Activated CD8-positive, alpha-beta memory T cell treated with anti-CD3 and anti-CD28 coated beads for 4 hours (primary cell): Measurements from ENCODE around the gene ARMC12.
"Not testable (repeated sequence)": the region's sequence is repeated elsewhere in the genome, so short reads cannot be mapped to it uniquely, and the experiment has no call there.

Experiments
- DNase-seq, 2 donors: peaks; one replicate each; pipeline ENCODE4 v3.0.0-alpha.2; 2020; ENCODE audit warnings: low read depth in 2 of 2

ARMC12 gene, protein sequence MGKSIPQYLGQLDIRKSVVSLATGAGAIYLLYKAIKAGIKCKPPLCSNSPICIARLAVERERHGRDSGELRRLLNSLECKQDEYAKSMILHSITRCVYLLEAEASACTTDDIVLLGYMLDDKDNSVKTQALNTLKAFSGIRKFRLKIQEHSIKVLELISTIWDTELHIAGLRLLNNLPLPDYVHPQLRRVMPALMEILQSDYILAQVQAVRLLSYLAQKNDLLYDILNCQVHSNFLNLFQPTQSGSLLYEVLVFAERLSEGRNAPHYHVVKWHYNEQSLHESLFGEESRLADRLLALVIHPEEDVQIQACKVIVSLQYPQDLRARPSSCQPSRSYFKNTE

DNA sequence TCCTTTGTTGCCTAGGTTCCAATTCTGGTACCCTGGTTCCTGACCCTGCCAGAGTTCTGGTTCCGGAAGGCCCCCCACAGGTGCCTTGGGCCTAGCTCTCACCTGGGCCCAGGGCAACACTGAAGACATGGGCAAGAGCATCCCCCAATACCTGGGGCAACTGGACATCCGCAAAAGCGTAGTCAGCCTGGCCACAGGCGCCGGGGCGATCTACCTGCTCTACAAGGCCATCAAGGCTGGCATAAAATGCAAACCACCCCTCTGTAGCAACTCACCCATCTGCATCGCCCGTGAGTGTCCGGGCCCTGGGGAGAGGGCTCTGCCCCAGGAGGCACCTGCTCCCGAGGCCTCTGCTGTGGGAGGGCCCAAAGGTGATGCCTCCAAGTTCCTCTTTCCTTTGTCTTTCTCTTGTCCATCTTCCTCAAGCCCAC is at the start of gene ARMC12:
Gene ARMC12, plus strand, starts transcription at position 51 of the 431 bp plus-strand sequence. Its CDS starts 77 bp downstream, at position 128.
- DNase-seq, result no peak

DNA sequence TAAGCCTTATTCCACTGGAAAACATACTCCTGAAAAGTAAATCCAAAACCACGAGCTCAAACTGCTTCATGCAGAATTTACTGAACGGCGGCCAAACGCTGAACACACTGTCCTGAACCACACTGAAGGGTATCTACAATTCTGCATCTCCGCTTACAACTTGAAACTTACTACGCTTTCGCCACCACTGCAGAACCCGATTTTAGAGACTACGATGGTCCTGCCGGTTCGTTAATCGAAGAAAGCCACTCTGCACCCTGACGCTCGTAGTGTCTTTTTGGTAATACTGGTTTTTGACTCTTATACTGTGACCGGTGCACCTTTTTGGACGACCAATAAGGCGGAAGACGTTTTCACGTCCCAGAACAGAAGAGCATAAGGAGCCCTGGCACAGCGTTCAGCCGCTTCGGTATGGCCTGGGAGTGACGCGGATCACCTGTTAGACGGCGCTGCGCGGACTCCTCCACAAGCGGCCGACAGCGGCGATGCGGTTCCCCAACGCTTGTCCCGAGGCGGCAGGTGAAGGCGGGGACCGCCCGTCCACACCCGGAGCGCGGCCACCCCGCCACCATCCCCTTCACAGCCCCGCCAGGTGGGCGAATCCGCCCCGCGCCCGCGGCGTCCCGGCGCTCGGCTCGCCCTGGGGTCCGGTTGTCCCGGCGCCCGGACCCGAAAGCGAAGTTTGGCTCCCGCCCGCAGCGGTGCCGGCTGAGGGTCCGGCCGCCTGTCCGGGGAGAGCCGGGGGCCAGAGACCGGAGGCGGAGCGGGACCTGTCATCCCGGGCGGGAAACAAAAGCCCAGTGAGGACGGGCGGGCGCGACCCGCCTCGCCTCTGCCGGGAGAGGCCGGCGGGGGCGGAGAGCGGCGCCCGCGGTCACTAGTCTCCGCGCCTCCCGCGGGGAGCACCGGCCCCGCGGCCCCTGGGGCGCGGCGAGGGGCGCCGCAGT is 48.9 kb upstream of the ARMC12 start:
- peak; percentile 24 to 31 for DNase-seq

DNA sequence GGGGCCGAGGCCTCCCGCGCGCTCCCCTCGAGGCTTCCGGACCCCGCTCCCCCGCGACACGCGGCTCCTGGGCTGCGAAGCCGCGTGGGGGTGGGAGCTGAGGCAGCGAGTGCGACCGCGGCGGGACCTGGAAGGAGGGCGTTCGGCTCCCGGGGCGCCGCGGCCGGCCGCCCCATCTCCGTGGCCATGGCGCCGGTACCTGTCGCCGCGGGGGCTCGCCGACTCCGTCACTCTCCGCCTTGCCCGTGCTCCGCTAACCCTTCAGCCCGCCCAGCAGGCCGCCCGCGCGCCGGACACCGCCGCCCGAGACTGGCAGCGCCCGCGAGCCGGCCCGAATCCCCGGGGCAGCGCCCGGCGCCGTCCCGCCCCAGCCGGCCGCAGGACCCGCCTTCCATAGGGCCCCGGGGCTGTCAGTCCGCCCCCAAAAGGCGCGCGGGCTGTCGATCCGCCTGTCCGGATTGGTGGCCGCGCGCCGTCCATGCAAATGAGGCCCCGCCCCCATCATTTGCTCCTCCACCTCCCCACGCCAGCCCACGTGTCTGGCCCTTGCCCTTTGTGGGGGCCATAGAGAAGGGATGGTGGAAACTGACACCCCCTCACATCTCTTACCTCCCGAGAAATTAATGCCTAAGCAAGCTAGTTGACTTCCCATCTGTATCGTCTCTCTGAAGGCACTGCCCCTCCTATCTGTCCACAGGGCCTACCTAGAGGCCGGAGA is 48.1 kb upstream of the ARMC12 start, which contains the start of gene FKBP5:
Gene FKBP5, minus strand, starts transcription at position 311 of the 718 bp plus-strand sequence. CDS start 46,091 bp downstream, outside the sequence.
- DNase-seq, result peak; percentile 79

DNA sequence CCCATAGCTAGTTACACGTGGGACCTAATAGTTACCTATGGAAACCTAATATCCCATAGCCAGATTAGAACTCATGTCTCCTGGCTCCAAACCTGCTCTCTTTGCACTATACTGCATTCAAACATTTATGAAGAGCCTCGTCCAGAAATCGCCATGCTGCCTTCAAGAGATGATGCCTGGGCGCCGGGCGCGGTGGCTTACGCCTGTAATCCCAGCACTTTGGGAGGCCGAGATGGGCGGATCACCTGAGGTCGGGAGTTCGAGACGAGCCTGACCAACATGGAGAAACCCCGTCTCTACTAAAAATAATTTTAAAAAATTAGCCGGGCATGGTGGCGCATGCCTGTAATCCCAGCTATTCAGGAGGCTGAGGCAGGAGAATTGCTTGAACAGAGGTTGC is 46.8 kb upstream of the ARMC12 start:
- not testable (repeated sequence) for DNase-seq

DNA sequence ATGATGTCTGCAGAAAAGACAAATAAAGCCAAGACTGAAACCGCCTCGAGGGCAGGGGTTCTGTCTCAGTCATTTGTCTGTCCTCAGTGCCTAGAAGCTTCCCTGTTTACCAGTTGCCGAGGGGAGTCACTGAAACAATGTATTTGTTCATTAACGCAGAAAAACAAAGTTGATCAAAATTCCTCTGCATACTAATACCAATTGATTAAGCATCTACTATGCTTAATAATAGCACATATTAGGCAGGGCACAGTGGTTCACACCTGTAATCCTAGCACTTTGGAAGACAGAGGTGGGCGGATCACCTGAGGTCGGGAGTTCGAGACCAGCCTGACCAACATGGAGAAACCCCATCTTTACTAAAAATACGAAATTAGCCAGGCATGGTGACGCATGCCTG is 46.3 kb upstream of the ARMC12 start:
- no peak for DNase-seq

DNA sequence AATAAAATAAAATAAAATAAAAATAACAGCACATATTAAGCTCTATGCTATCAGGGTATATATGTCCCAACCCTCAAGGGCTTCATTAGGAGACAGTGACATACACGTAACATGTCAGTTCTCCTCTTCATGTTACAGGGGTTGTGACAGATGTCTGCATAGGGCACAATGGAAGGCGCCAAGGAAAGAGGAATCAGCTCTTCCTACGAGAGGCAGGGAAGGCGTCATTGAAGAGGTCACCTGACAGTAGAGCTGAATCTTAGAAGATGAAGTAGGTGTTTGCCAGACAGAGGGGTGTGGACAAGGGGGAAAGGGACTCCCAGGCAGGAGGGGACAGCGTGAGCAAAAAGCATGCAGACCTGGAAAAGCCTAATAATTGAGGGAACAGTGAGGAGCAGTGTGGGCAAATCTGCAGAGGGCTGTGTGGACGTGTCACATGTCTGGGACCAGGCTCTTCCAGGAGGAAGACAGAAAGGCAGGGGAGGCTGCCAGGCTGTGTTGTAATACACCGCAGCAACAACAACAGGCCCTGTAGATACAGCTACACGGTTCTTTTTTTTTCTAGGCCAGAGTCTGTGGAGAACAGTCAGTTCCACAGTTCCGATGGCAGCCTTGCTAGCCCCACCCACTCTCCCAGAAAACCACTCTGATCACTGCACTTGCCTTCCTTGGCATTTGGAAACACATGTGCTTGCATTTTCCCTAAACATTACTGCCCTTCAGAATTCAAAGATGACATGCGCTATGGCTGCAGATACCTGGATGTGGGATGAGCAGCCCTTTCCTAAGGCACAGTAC is 45.6 kb upstream of the ARMC12 start:
- DNase-seq, result no peak

DNA sequence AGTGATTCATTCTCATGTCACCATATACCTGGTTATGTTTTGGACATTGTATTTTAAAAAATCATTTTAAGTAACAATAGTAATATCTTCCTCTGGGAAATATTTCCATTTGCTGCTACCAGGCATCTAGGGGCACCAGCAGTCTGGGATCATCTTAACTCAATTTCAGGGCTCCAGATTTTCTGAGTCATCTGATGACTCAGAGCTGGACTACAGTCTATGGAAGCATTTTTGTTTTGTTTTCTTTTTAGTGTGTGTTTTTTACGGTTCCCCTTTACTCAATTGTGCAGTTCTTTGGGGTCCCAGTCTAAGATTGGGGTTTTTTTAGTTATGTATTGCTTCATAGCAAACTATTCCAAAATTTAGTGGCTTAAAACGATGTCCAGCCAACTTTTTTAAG is 42.4 kb upstream of the ARMC12 start:
- DNase-seq, result no peak

DNA sequence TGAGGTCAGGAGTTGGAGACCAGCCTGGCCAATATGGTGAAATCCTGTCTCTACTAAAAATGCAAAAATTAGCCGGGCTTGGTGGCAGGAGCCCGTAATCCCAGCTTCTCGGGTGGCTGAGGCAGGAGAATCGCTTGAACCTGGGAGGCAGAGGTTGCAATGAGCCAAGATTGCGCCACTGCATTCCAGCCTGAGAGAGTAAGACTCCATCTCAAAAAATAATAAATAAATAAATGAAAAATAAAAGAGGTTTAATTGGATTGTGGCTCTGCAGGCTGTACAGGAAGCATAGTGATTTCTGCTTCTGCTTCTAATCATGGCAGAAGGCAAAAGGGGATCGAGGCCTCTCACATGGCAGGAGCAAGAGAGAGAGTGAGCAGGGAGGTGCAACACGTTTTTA is 38.4 kb upstream of the ARMC12 start:
- DNase-seq, result not testable (repeated sequence)

DNA sequence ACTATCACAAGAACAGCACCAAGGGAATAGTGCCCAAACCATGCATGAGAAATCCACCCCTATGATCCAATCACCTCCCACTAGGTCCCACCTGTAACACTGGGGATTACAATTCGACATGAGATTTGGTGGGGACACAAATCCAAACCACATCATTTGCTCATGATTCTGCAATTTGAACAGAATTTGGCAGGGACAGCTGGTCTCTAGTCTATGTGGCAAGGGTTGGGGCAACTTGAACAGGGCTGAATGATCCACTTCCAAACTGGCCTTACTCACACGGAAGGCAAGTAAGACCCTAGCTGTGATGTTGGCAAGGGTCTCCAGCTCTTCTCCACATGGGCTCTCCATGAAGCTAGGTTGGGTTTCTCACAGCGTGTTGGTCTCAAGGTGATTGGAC is 38.0 kb upstream of the ARMC12 start:
- DNase-seq, result no peak

DNA sequence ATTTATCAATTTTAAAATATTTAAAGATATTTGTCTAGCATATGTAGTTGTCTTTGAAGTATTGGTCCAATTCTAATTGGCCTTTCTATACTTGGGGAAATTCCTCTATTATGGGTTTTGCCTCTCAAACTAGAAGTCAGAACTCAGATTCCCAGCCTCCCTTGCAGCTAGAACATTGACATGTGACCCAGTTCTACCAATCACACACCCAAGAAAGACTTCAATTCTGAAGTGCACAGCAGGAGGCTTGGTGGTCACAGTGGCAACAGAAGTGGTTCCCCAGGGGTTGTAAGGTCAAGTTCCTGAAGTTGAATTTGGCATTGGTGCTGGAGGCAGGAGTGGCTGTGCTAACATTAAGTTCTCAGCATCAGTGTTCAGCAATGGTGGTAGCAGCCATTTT is 33.3 kb upstream of the ARMC12 start:
- DNase-seq, result no peak

DNA sequence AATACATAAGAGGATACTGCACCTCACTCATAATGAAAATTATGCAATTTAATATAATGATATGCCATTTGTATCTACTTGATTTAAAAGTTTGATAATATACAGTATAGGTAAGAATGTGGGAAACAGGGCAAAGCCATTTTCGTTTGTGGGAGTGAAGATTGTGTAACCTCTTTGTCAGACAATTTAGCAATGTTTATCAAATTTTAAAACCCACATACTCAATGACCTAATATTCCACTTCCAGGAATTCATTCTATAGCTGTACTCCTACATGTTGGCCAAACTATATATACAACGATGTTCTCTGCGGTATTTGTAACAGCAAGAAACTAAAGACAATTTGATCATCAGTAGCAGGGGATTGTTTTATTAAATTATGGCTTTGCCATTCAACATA is 30.4 kb upstream of the ARMC12 start:
- DNase-seq, result no peak

DNA sequence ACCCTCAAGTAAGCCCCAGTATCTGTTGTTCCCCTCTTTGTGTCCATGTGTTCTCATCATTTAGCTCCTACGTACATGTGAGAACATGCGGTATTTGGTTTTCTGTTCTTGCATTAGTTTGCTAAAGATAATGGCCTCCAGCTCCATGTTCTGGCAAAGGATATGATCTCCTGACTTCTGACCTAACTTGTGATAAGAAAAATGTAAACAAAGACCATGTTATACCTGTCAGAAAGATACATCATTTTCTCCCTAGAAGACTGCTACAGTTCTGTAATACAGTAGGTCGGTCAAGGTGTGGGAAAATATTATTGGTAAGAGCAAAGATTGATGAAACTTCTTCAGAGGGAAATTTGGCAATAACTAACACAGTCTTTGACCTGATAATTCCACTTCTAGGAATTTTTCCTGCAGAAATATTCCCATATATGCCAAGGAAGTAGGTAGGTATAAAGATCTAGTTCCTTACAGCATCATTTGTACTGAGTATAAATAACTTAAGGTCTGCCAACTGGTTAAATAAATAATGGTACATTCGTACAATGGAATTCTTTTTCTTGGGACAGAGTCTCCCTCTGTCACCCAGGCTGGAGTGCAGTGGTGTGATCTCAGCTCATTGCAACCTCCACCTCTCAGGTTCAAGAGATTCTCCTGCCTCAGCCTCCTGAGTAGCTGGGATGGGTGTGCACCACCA is 29.0 kb upstream of the ARMC12 start:
- no peak for DNase-seq

DNA sequence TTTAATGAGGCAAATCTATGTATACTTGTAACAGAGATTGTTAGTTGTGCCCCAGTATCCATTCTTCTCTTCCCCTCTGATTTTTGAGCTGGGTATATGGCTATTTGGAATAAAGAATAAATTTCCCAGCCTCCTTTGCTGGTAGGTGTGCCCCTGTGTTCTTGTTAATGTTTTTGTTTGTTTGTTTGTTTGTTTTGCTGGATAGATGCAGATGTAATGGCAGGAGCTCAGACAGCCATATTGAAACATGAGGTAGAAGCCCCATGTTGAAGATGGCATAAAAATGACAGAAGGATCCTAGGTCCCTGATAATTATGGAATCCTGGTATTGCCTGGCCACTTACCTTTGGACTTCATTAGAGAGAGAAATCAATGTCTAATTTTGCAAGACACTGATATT is 28.2 kb upstream of the ARMC12 start:
- DNase-seq, result no peak

DNA sequence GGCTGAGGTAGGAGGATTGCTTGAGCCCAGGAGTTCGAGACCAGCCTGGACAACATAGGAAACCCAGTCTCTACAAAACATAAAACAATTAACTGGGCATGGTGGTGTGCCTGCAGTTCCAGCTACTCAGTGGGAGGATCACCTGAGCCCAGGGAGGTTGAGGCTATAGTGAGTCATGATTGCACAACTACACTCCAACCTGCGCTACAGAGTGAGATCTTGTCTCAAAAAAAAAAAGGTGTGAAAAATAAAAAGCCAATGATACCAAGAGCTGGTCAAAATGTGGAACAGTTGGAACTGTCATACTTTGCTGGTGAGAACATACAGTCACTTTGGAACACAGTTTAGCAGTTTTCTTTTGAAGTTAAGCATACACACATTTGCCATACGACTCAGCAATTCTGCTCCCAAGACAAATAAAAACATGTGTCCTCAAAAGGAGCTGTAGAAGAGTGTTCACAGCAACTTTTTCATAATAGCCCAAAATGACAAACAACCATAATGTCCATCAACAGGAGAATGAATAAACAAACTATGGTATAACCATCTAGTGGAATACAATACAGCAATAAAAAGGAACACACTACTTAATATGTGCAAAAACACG is 26.5 kb upstream of the ARMC12 start:
- no peak for DNase-seq

DNA sequence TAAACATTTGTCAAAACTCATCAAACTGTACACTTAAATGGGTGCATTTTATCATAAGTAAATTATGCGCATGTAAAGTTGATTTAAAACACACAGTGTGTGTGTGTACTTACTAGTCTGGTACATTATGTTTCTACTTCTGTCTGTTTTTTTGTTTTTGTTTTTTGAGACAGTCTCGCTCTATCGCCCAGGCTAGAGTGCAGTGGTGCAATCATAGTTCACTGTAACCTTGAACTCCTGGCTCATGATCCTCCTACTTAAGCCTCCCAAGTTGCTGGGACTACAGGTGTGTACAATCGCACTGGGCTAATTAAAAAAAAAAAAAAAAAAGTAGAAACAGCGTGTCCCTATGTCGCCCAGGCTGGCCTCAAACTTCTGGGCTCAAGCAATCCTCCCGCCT is 25.1 kb upstream of the ARMC12 start:
- DNase-seq, result no peak

DNA sequence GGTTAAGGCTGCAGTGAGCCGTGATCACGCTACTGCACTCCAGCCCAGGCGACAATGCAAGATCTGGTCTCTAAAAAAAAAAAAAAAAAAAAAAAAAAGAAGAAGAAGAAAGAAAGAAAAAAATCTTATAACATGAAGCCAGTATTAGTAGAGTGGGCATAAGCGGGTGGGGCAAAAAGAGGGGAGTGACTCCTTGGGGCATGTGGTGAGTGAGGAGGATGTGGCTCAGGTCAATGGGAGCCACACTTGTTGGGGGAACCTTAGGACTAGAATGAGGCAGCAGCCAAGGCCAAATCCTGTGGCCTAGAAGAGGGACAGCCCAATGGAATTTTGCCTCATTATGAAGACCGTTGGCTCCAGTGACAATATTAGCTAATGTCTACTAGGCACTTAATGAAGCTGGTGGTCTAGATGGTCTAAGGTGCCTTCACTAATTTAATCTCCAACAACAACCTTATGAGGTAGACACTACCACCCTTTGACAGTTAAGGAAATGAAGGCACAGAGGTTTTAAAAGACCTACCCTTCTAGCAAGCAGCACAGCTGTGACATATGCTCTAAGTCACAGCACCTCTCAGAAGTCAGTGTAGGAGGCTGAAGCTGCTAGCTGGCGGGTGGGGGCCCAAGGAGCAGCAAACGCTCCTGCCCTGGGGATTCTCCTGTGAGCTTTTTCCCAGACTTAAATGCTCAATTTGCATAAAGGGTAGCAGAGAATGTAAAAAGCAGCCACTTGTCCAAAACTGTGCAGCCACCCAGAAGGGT is 23.6 kb upstream of the ARMC12 start:
- DNase-seq, result no peak

DNA sequence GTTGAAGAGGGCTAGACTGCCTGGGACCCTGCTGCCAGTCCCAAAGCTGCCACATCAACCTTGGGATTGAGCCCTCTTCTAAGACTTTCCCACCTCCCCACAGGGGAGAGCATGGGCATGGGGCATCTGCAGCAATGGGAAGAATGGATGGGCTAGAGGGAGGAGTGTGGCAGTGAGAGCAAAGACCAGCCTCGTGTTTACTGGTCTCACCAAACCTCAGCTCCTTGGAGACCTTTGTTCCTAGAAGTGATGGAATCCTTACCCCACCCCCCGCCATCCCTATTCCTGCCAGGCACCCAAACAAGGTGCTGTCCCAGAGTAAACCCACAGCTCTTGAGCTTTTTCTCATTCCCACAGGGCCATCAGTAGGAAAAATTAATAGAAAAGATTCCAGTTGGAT is 20.0 kb upstream of the ARMC12 start:
- DNase-seq, result no peak

DNA sequence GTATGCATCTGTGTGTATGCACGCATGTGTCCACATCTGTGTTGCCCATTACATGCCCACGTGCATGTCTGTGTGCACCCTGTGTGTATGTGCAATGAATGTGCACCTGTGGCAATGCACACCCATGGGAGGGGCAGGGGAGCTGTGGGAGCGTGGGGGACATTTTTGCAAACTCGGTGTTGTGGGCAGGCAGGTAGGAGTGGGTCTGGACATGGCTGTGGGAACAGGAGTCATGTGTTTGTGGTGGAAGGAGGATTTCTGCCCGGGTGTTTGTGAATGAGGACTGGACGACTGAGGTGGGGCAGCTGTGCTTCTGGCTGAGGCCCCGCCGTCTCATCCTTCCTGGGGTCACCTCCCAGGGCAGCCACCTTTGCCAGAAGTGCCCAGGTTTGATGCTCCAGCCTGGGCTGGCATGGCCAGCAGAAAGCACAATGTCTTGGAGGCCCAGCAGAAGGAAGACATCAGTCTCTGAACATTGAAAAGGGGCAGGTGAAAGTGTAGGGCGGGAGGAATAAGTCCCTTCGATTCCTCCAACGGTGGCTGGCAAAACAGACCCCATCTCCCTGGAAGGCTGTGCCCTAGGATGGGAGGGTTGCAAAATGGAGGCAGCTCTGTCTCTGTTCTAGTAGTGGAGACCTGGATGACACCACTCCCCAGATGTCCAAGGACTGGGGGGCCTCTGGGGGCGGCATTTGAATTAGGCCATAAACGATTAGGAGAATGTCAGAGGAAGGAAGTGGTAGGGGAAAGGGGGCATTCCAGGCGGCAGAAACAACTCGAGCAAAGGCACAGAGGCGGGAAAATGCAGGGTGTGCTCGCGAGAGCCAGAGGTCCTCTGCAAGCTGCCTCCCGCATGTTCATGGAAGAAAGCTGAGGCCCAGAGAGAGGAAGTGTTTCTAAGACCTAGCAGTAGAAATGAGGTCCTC is 19.1 kb upstream of the ARMC12 start:
- DNase-seq, result no peak
